ENCODE results near the gene NUDT4. TPM values are rescaled to one million over a fixed set of nuclear protein-coding genes. Genes with fewer than 3 reads are reported as not detected.
A peak's percentile ranks its signal among the peaks of the same experiment; 100 is the strongest.

Gene NUDT4
- 56.8 TPM for total RNA-seq
- long read RNA-seq, full-length matches to known transcripts, result 182 of 198 reads
- long read RNA-seq, partial matches to known transcripts, result 2 of 198 reads
- long read RNA-seq, other reads (novel, unspliced or antisense), result 14 of 198 reads

- no peaks in the 10 kb centered on the region for H3K36me3 ChIP-seq
- no peaks in the 10 kb centered on the region for H3K9me3 ChIP-seq
- peak within 1 kb of the TSS; percentile 77 for H3K4me3 ChIP-seq
- ATAC-seq (peak; percentile 95 to 98), DNase-seq (peak; percentile 98)
- TF ChIP-seq CTCF (IDR thresholded peaks at IDR 0.05), result no peak
- peak within 1 kb of the TSS; percentile 89 for H3K27ac ChIP-seq
- H3K4me1 ChIP-seq, result peaks cover 56% of the 10 kb centered on the region
- intact Hi-C loops (cut with DNase I), result no loop called here
- no peaks in the 10 kb centered on the region for H3K27me3 ChIP-seq (ENCODE audit: low read depth)
Observed at GRCh38 chr12:93377252-93378195, at the start of gene NUDT4. NUDT4 (plus strand) TSS chr12:93377925; CDS start chr12:93378323, 398 bp downstream.

GRCh38 chr12:93333054-93333453, 44.7 kb upstream of the NUDT4 start:
- Histone ChIP-seq H3K4me3 (no peak overlapping the region), H3K4me1 (no peaks in the 10 kb centered on the region), H3K9me3 (no peaks in the 10 kb centered on the region), H3K36me3 (no peaks in the 10 kb centered on the region), H3K27ac (no peak overlapping the region), H3K27me3 (ENCODE audit: low read depth) (no peaks in the 10 kb centered on the region)
- ATAC-seq (no peak), DNase-seq (no peak)
- no peak for TF ChIP-seq CTCF (IDR thresholded peaks at IDR 0.05)
- intact Hi-C loops (cut with DNase I), result no loop called here

- intact Hi-C loops (cut with DNase I), result no loop called here
- no peaks in the 10 kb centered on the region for H3K4me1 ChIP-seq
- no peaks in the 10 kb centered on the region for H3K27me3 ChIP-seq (ENCODE audit: low read depth)
- H3K9me3 ChIP-seq, result no peaks in the 10 kb centered on the region
- H3K27ac ChIP-seq, result no peak overlapping the region
- ATAC-seq (no peak), DNase-seq (no peak)
- no peak overlapping the region for H3K4me3 ChIP-seq
- H3K36me3 ChIP-seq, result no peaks in the 10 kb centered on the region
- TF ChIP-seq CTCF (IDR thresholded peaks at IDR 0.05), result no peak
Observed at GRCh38 chr12:93333828-93334227, 43.9 kb upstream of the NUDT4 start.

- H3K27me3 ChIP-seq (ENCODE audit: low read depth), result no peaks in the 10 kb centered on the region
- no peak overlapping the region for H3K27ac ChIP-seq
- H3K4me1 ChIP-seq, result no peaks in the 10 kb centered on the region
- intact Hi-C loops (cut with DNase I), result no loop called here
- no peaks in the 10 kb centered on the region for H3K9me3 ChIP-seq
- no peak for TF ChIP-seq CTCF (IDR thresholded peaks at IDR 0.05)
- no peak overlapping the region for H3K4me3 ChIP-seq
- no peaks in the 10 kb centered on the region for H3K36me3 ChIP-seq
- ATAC-seq, result no peak
- no peak for DNase-seq
Observed at GRCh38 chr12:93335603-93336162, 42.0 kb upstream of the NUDT4 start.

- Histone ChIP-seq H3K27me3 (ENCODE audit: low read depth) (no peaks in the 10 kb centered on the region), H3K4me3 (no peak overlapping the region), H3K4me1 (no peaks in the 10 kb centered on the region), H3K27ac (no peak overlapping the region), H3K36me3 (no peaks in the 10 kb centered on the region), H3K9me3 (no peaks in the 10 kb centered on the region)
- intact Hi-C loops (cut with DNase I), result no loop called here
- ATAC-seq, result no peak
- no peak for DNase-seq
- no peak for TF ChIP-seq CTCF (IDR thresholded peaks at IDR 0.05)
Observed at GRCh38 chr12:93336291-93336741, 41.4 kb upstream of the NUDT4 start.
